Keratinocyte (primary cell): ENCODE results near the gene ATXN3L.

ENCODE experiments used
- EZH2 ChIP-seq: IDR thresholded peaks from one replicate; pipeline ENCODE4 v1.6.1; 2012; ENCODE audit warnings: inconsistent platforms, mild to moderate bottlenecking, low read length, moderate library complexity
- TF ChIP-seq, protein P1 (sequence below), 3 experiments: IDR thresholded peaks in 1 of 3; conservative IDR thresholded peaks in 1 of 3; optimal IDR thresholded peaks in 1 of 3; 2 replicates in 2 of 3; 3 replicates in 1 of 3; pipeline versions ENCODE3 to v1.5.1; 2011; ENCODE audit warnings: low read length in 3 of 3, mild to moderate bottlenecking in 3 of 3, moderate library complexity in 2 of 3, control low read depth in 1 of 3, inconsistent platforms in 1 of 3; ENCODE audit not compliant: insufficient read depth in 2 of 3; ENCODE audit errors: extremely low read depth in 1 of 3

DNA sequence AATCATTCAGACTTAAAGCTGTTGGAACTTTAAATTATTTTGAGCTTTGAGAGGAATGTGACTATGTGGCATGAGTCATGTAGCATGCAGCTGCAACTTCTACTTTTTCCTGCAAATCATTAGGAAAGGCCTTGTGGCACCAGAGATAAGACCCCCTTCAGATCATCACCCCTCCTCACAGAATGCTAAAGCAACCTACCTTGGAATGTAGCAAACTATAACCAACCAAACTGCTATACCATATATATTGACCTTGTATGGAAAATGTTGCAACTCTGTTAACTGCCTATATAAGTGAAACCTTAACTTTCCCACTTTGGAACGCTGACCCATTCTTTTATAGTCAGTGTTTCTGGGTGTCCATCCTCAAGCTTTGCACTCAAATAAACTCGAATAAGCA, 32.0 kb downstream of the ATXN3L start:
- no peak for TF ChIP-seq EZH2
- TF ChIP-seq, protein P1, sequence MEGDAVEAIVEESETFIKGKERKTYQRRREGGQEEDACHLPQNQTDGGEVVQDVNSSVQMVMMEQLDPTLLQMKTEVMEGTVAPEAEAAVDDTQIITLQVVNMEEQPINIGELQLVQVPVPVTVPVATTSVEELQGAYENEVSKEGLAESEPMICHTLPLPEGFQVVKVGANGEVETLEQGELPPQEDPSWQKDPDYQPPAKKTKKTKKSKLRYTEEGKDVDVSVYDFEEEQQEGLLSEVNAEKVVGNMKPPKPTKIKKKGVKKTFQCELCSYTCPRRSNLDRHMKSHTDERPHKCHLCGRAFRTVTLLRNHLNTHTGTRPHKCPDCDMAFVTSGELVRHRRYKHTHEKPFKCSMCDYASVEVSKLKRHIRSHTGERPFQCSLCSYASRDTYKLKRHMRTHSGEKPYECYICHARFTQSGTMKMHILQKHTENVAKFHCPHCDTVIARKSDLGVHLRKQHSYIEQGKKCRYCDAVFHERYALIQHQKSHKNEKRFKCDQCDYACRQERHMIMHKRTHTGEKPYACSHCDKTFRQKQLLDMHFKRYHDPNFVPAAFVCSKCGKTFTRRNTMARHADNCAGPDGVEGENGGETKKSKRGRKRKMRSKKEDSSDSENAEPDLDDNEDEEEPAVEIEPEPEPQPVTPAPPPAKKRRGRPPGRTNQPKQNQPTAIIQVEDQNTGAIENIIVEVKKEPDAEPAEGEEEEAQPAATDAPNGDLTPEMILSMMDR (optimal IDR thresholded peaks at IDR 0.05 in 1 of 3, IDR thresholded peaks at IDR 0.05 in 1 of 3, conservative IDR thresholded peaks at IDR 0.05 in 1 of 3; ENCODE audit: extremely low read depth in 1 of 3, insufficient read depth in 2 of 3, low read length in 3 of 3): no peak
